Osteoblast (primary cell): Measurements from ENCODE around the gene RBM19. TPM values are rescaled to one million over a fixed set of nuclear protein-coding genes. Genes with fewer than 3 reads are reported as not detected.

ENCODE experiments used
- DNase-seq: peaks from one replicate; pipeline ENCODE4 v3.0.0; 2011; ENCODE audit warnings: low spot score, mixed read lengths; ENCODE audit not compliant: insufficient read length; ENCODE audit errors: missing footprints
- H2AFZ ChIP-seq: 2 replicates; pipeline ENCODE4 v1.6.0; 2011; ENCODE audit warnings: mild to moderate bottlenecking, low read length
- H3K27ac ChIP-seq: 2 replicates; pipeline ENCODE4 v1.5.1; 2011; ENCODE audit warnings: mild to moderate bottlenecking, low read depth, low read length, moderate library complexity
- H3K27me3 ChIP-seq: 2 replicates; pipeline ENCODE4 v1.6.0; 2012; ENCODE audit warnings: mild to moderate bottlenecking, control low read depth, inconsistent platforms, low read length, moderate library complexity; ENCODE audit not compliant: insufficient read depth
- H3K36me3 ChIP-seq: 2 replicates; pipeline ENCODE4 v1.5.1; 2011; ENCODE audit warnings: mild to moderate bottlenecking, low read length, control low read depth, moderate library complexity; ENCODE audit not compliant: insufficient read depth
- H3K4me1 ChIP-seq: 2 replicates; pipeline ENCODE4 v1.5.1; 2011; ENCODE audit warnings: mild to moderate bottlenecking, low read length, control low read depth, moderate library complexity; ENCODE audit not compliant: insufficient read depth
- H3K4me2 ChIP-seq: 2 replicates; pipeline ENCODE4 v1.6.0; 2011; ENCODE audit warnings: mild to moderate bottlenecking, low read length; ENCODE audit not compliant: insufficient read depth
- H3K4me3 ChIP-seq: fragments of 200-600 bp; sonication (generic); 3 replicates; pipeline ENCODE4 v1.5.1; 2012; ENCODE audit warnings: mild to moderate bottlenecking, low read length, inconsistent platforms; ENCODE audit not compliant: insufficient read depth
- H3K79me2 ChIP-seq: 2 replicates; pipeline ENCODE4 v1.6.0; 2012; ENCODE audit warnings: mild to moderate bottlenecking, low read length, control low read depth, inconsistent platforms; ENCODE audit not compliant: insufficient read depth
- H3K9me3 ChIP-seq: 2 replicates; pipeline ENCODE4 v1.5.1; 2011; ENCODE audit warnings: low read depth, low read length, control low read depth
- H4K20me1 ChIP-seq: 2 replicates; pipeline ENCODE4 v1.6.0; 2012; ENCODE audit warnings: mild to moderate bottlenecking, low read length, control low read depth; ENCODE audit not compliant: insufficient read depth
- total RNA-seq: library from RNA; depleted of rRNA; stranded (reverse); fragments of >200 nt; gene quantifications from 2 replicates; pipeline ENCODE4 v1.2.3, GENCODE V29; 2012
- TF ChIP-seq, protein P1 (sequence below): IDR thresholded peaks from 2 replicates; pipeline ENCODE4 v1.5.1; 2011; ENCODE audit warnings: mild to moderate bottlenecking, low read depth, low read length, moderate library complexity; ENCODE audit errors: extremely low read depth

RBM19 gene
- total RNA-seq, 1 donor = 27.5 TPM

DNA sequence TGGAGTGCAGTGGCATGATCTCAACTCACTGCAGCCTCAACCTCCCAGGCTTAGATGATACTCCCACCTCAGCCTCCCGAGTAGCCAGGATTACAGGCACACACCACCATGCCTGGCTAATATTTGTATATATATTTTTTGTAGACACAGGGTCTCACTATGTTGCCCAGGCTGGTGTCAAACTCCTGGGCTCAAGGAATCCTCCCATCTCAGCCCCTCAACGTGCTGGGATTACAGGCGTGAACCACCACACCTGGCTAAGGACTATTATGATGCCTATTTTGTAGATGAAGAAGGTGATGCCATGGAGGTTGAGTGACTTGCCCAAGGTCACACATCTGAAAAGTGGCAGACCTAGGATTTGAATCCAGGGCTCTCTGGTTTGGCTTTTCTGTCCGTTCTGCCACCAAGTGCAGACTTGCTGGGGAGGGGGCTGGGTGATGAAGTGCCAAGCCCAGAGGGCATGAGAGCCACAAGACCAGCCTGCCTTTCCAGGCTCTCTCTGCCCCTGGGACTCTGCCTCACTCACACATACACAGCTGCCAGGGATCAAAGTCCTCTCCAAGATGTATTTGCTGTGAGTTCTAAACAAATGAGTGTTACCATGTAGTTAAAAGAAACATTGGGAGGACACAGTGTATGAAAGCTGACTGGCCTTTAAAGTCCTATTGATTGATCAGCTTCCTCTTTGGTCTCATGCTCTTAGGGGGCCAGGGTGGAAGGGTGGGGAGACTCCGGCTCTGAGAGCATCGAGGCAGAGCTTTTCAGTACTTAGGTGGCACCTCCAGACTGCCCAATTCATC lies 21.3 kb upstream of the RBM19 start:
- H2AFZ ChIP-seq = no peak overlapping the region
- TF ChIP-seq, protein P1, sequence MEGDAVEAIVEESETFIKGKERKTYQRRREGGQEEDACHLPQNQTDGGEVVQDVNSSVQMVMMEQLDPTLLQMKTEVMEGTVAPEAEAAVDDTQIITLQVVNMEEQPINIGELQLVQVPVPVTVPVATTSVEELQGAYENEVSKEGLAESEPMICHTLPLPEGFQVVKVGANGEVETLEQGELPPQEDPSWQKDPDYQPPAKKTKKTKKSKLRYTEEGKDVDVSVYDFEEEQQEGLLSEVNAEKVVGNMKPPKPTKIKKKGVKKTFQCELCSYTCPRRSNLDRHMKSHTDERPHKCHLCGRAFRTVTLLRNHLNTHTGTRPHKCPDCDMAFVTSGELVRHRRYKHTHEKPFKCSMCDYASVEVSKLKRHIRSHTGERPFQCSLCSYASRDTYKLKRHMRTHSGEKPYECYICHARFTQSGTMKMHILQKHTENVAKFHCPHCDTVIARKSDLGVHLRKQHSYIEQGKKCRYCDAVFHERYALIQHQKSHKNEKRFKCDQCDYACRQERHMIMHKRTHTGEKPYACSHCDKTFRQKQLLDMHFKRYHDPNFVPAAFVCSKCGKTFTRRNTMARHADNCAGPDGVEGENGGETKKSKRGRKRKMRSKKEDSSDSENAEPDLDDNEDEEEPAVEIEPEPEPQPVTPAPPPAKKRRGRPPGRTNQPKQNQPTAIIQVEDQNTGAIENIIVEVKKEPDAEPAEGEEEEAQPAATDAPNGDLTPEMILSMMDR = no peak
- H3K79me2 ChIP-seq = no peaks in the 10 kb centered on the region
- H3K4me2 ChIP-seq = no peak overlapping the region
- no peaks in the 10 kb centered on the region for H4K20me1 ChIP-seq
- H3K27me3 ChIP-seq = no peaks in the 10 kb centered on the region
- H3K9me3 ChIP-seq = no peaks in the 10 kb centered on the region
- no peaks in the 10 kb centered on the region for H3K4me1 ChIP-seq
- no peak overlapping the region for H3K4me3 ChIP-seq
- H3K27ac ChIP-seq = no peak overlapping the region
- H3K36me3 ChIP-seq = no peaks in the 10 kb centered on the region
- no peak for DNase-seq

DNA sequence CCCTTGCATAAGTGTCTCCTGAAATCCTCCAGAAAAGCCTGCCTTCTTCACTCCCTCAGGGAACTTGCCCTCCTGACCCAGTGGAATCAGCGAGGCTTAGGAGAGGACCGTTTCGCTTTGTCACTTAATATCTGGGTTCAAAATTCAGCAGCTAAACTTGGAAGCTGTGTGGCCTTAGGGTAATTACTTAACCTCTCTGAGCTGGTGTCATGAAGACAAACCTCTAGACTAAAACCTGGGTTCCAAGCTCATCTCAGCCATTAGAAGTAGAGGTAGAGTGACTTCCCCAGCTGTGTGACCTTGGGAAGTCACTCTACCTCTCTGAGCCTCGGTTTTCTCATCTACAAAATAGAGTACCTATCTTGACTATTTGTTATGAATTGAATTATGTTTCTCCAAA lies 18.3 kb upstream of the RBM19 start:
- no peak overlapping the region for H3K4me2 ChIP-seq
- no peak overlapping the region for H3K27ac ChIP-seq
- TF ChIP-seq, protein P1 = no peak
- no peak for DNase-seq
- H3K27me3 ChIP-seq = no peaks in the 10 kb centered on the region
- H3K4me1 ChIP-seq = no peaks in the 10 kb centered on the region
- no peak overlapping the region for H3K4me3 ChIP-seq
- H3K9me3 ChIP-seq = no peaks in the 10 kb centered on the region
- no peaks in the 10 kb centered on the region for H4K20me1 ChIP-seq
- H2AFZ ChIP-seq = no peak overlapping the region
- no peaks in the 10 kb centered on the region for H3K36me3 ChIP-seq
- H3K79me2 ChIP-seq = no peaks in the 10 kb centered on the region

DNA sequence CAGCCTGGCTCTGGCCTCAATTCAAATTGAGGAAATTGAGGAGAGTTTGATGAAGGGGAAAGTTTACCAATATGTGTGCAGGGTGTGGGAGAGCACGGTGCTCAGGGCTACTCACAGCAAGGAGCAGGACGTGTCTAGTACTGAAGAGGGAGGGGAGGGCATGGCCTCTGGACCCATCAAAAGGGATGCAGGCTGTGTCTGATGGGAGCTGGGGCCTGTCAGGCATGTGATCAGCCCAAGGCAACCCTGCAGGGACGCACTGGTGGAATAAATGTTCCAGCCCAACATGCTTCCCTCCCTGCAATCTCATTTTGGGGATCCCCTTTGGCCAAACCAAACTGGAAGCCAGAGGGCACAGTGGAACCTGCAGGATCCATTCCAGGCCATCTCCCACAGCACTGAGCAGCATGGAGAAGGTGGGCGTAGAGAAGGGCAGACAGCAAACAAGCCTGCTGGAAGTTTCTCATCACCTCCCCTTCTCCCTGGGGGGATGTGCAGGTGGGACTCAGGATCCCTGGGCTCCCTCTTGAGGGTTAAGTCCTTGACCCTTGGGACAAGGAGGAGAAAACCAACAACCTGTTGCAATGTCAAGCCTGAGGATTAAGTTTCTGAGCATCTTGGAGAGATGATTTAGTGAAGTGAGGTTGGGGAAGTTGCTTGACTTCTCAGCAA lies 17.8 kb upstream of the RBM19 start:
- Histone ChIP-seq H3K4me3 (no peak overlapping the region), H3K27me3 (no peaks in the 10 kb centered on the region), H3K36me3 (no peaks in the 10 kb centered on the region), H3K4me2 (no peak overlapping the region), H3K27ac (no peak overlapping the region), H4K20me1 (no peaks in the 10 kb centered on the region), H3K9me3 (no peaks in the 10 kb centered on the region), H3K4me1 (no peaks in the 10 kb centered on the region), H2AFZ (no peak overlapping the region), H3K79me2 (no peaks in the 10 kb centered on the region)
- TF ChIP-seq, protein P1 = no peak
- no peak for DNase-seq

DNA sequence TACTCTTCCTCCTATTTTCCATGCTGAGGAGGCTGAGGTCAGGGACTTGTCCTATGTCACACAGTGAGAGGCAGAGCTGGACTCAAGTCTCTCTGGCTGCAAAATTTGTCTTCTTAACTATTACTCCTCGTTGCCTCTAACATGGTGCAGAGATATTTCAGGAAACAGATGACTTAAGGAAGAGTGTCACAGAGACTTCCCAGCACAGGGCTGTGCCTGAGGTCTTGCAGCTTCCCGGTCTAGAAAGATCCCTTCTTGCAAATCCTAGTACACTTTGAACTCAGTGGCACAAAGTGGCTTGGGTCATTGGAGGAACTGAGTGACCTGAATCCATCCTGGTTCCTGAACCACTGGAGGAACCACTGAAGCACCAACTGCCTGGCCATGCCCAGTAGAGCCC lies 17.1 kb upstream of the RBM19 start:
- H2AFZ ChIP-seq = no peak overlapping the region
- H3K4me2 ChIP-seq = no peak overlapping the region
- no peaks in the 10 kb centered on the region for H4K20me1 ChIP-seq
- no peaks in the 10 kb centered on the region for H3K79me2 ChIP-seq
- DNase-seq = no peak
- no peaks in the 10 kb centered on the region for H3K36me3 ChIP-seq
- TF ChIP-seq, protein P1 = no peak
- no peak overlapping the region for H3K4me3 ChIP-seq
- no peaks in the 10 kb centered on the region for H3K4me1 ChIP-seq
- H3K9me3 ChIP-seq = no peaks in the 10 kb centered on the region
- H3K27ac ChIP-seq = no peak overlapping the region
- no peaks in the 10 kb centered on the region for H3K27me3 ChIP-seq
